Measurements from ENCODE around the gene TBC1D8.

Gene TBC1D8

GRCh38 chr2:101164021-101164420 lies 12.8 kb upstream of the TBC1D8 start:
- ATAC-seq, result no peak
- TF ChIP-seq BACH2 (CRISPR knock-in tag; IDR thresholded peaks at IDR 0.05; ENCODE audit: borderline replicate concordance), result no peak
- no peak for TF ChIP-seq ISL1 (CRISPR knock-in tag; IDR thresholded peaks at IDR 0.05)
- no peak for TF ChIP-seq ZC3H10 (CRISPR knock-in tag; IDR thresholded peaks at IDR 0.05)

GRCh38 chr2:101162561-101163330 lies 11.6 kb upstream of the TBC1D8 start:
- ATAC-seq, result no peak
- TF ChIP-seq ARNTL (CRISPR knock-in tag; IDR thresholded peaks at IDR 0.05; ENCODE audit: borderline replicate concordance, low read depth) (no peak), TOX (CRISPR knock-in tag; IDR thresholded peaks at IDR 0.05; ENCODE audit: borderline replicate concordance) (no peak), ZNF565 (CRISPR knock-in tag; conservative IDR thresholded peaks at IDR 0.05; ENCODE audit: low read depth) (no peak), ZNF70 (CRISPR knock-in tag; IDR thresholded peaks at IDR 0.05) (no peak), ESRRG (CRISPR knock-in tag; IDR thresholded peaks at IDR 0.05) (no peak), ISL1 (CRISPR knock-in tag; IDR thresholded peaks at IDR 0.05) (no peak), ZNF8 (CRISPR knock-in tag; IDR thresholded peaks at IDR 0.05) (no peak), SNAI2 (CRISPR knock-in tag; IDR thresholded peaks at IDR 0.05) (no peak), ZFP30 (CRISPR knock-in tag; IDR thresholded peaks at IDR 0.05) (no peak), OSR1 (CRISPR knock-in tag; IDR thresholded peaks at IDR 0.05) (no peak), ZC3H10 (CRISPR knock-in tag; IDR thresholded peaks at IDR 0.05) (no peak), ZFP3 (CRISPR knock-in tag; IDR thresholded peaks at IDR 0.05) (no peak), GLIS3 (CRISPR knock-in tag; IDR thresholded peaks at IDR 0.05) (no peak), PPARA (CRISPR knock-in tag; IDR thresholded peaks at IDR 0.05; ENCODE audit: borderline replicate concordance) (no peak), PATZ1 (CRISPR knock-in tag; IDR thresholded peaks at IDR 0.05; ENCODE audit: borderline replicate concordance) (no peak), TCF4 (CRISPR knock-in tag; IDR thresholded peaks at IDR 0.05; ENCODE audit: borderline replicate concordance) (no peak)
- TF ChIP-seq, protein P1, sequence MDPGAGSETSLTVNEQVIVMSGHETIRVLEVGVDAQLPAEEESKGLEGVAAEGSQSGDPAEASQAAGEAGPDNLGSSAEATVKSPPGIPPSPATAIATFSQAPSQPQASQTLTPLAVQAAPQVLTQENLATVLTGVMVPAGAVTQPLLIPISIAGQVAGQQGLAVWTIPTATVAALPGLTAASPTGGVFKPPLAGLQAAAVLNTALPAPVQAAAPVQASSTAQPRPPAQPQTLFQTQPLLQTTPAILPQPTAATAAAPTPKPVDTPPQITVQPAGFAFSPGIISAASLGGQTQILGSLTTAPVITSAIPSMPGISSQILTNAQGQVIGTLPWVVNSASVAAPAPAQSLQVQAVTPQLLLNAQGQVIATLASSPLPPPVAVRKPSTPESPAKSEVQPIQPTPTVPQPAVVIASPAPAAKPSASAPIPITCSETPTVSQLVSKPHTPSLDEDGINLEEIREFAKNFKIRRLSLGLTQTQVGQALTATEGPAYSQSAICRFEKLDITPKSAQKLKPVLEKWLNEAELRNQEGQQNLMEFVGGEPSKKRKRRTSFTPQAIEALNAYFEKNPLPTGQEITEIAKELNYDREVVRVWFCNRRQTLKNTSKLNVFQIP (CRISPR knock-in tag; IDR thresholded peaks at IDR 0.05; ENCODE audit: borderline replicate concordance, low read depth), result no peak
- TF ChIP-seq, protein P2, sequence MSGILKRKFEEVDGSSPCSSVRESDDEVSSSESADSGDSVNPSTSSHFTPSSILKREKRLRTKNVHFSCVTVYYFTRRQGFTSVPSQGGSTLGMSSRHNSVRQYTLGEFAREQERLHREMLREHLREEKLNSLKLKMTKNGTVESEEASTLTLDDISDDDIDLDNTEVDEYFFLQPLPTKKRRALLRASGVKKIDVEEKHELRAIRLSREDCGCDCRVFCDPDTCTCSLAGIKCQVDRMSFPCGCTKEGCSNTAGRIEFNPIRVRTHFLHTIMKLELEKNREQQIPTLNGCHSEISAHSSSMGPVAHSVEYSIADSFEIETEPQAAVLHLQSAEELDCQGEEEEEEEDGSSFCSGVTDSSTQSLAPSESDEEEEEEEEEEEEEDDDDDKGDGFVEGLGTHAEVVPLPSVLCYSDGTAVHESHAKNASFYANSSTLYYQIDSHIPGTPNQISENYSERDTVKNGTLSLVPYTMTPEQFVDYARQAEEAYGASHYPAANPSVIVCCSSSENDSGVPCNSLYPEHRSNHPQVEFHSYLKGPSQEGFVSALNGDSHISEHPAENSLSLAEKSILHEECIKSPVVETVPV (CRISPR knock-in tag; IDR thresholded peaks at IDR 0.05), result no peak
- TF ChIP-seq, protein P3, sequence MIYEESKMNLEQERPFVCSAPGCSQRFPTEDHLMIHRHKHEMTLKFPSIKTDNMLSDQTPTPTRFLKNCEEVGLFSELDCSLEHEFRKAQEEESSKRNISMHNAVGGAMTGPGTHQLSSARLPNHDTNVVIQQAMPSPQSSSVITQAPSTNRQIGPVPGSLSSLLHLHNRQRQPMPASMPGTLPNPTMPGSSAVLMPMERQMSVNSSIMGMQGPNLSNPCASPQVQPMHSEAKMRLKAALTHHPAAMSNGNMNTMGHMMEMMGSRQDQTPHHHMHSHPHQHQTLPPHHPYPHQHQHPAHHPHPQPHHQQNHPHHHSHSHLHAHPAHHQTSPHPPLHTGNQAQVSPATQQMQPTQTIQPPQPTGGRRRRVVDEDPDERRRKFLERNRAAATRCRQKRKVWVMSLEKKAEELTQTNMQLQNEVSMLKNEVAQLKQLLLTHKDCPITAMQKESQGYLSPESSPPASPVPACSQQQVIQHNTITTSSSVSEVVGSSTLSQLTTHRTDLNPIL (CRISPR knock-in tag; IDR thresholded peaks at IDR 0.05; ENCODE audit: low read depth), result no peak

GRCh38 chr2:101161658-101162057 lies 10.5 kb upstream of the TBC1D8 start:
- ATAC-seq, result no peak
- TF ChIP-seq, protein P3 (CRISPR knock-in tag; IDR thresholded peaks at IDR 0.05; ENCODE audit: low read depth), result no peak
- no peak for TF ChIP-seq PATZ1 (CRISPR knock-in tag; IDR thresholded peaks at IDR 0.05; ENCODE audit: borderline replicate concordance)
- TF ChIP-seq ZNF565 (CRISPR knock-in tag; conservative IDR thresholded peaks at IDR 0.05; ENCODE audit: low read depth), result no peak
- TF ChIP-seq, protein P2 (CRISPR knock-in tag; IDR thresholded peaks at IDR 0.05), result no peak
- no peak for TF ChIP-seq BACH2 (CRISPR knock-in tag; IDR thresholded peaks at IDR 0.05; ENCODE audit: borderline replicate concordance)
- no peak for TF ChIP-seq SNAI2 (CRISPR knock-in tag; IDR thresholded peaks at IDR 0.05)
- no peak for TF ChIP-seq ZFP3 (CRISPR knock-in tag; IDR thresholded peaks at IDR 0.05)
- no peak for TF ChIP-seq PPARA (CRISPR knock-in tag; IDR thresholded peaks at IDR 0.05; ENCODE audit: borderline replicate concordance)
- TF ChIP-seq TSHZ2 (CRISPR knock-in tag; IDR thresholded peaks at IDR 0.05), result no peak
- no peak for TF ChIP-seq ARNTL (CRISPR knock-in tag; IDR thresholded peaks at IDR 0.05; ENCODE audit: borderline replicate concordance, low read depth)
- no peak for TF ChIP-seq CSDC2 (CRISPR knock-in tag; IDR thresholded peaks at IDR 0.05)

All from SK-N-SH treated with all-trans-retinoic acid at 6 μM for 48 hours (cell line).